AG04450 (cell line): Measurements from ENCODE around the gene KIF1C. TPM values are rescaled to one million over a fixed set of nuclear protein-coding genes. Genes with fewer than 3 reads are reported as not detected.

ENCODE experiments used
- CTCF ChIA-PET: fragments of 300-600, 350-600 bp; formaldehyde crosslinking; extraction: SDS; loops from one replicate; lab custom pipeline; 2022; ENCODE audit warnings: antibody characterized with exemption, inconsistent platforms; lab: Charles Lee
- POLR2A ChIA-PET: fragments of 350-600 bp; formaldehyde crosslinking; extraction: SDS; loops from one replicate; lab custom pipeline; 2021; ENCODE audit warnings: antibody characterized with exemption, inconsistent platforms; lab: Yijun Ruan, JAX
- DNase-seq: peaks from one replicate; pipeline ENCODE4 v3.0.0-alpha.2; 2011; ENCODE audit warnings: low read depth, low spot score
- H3K27ac ChIP-seq: one replicate; pipeline ENCODE4 v1.5.1; 2012; ENCODE audit warnings: low read depth, low read length, control low read depth
- H3K27me3 ChIP-seq: one replicate; pipeline ENCODE4 v1.6.0; 2012; ENCODE audit warnings: low read length; ENCODE audit not compliant: control insufficient read depth, insufficient read depth
- H3K4me3 ChIP-seq: 2 replicates; pipeline ENCODE4 v1.5.1; 2011; ENCODE audit warnings: mild to moderate bottlenecking, low read depth, low read length, control low read depth
- H3K9me3 ChIP-seq: 2 replicates; pipeline ENCODE4 v1.5.1; 2012; ENCODE audit warnings: low read length; ENCODE audit not compliant: control insufficient read depth, insufficient read depth
- CTCF ChIP-seq: IDR thresholded peaks from 2 replicates; pipeline ENCODE4 v1.5.1; 2011; ENCODE audit warnings: low read depth, low read length, control low read depth, inconsistent platforms
- polyA plus RNA-seq: library from polyadenylated mRNA; depleted of rRNA; stranded (reverse); fragments of >200 nt; gene quantifications from 2 replicates; pipeline ENCODE4 v1.2.3, GENCODE V29; 2011

KIF1C gene
- polyA plus RNA-seq, 1 experiment: 49.8 TPM

GRCh38 chr17:5031365-5032082, 33.8 kb downstream of the KIF1C start:
- no peaks in the 10 kb centered on the region for H3K9me3 ChIP-seq
- DNase-seq: peak; percentile 26
- H3K4me3 ChIP-seq: peak overlapping the region; percentile 48
- TF ChIP-seq CTCF: peak; percentile 78
- ChIA-PET POLR2A (interaction anchor here (0.6 to 0.7 kb wide), 3 partner anchors 31 to 377 kb away, joined by 3 to 6 read pairs (median 3); no protein-coding TSS in a partner anchor), CTCF (interaction anchor here (1.0 to 2.7 kb wide), 6 partner anchors 14 to 52 kb away, joined by 3 to 28 read pairs (median 3); no protein-coding TSS in a partner anchor)
- H3K27me3 ChIP-seq: peaks cover 7% of the 10 kb centered on the region
- H3K27ac ChIP-seq: no peak overlapping the region

DNA sequence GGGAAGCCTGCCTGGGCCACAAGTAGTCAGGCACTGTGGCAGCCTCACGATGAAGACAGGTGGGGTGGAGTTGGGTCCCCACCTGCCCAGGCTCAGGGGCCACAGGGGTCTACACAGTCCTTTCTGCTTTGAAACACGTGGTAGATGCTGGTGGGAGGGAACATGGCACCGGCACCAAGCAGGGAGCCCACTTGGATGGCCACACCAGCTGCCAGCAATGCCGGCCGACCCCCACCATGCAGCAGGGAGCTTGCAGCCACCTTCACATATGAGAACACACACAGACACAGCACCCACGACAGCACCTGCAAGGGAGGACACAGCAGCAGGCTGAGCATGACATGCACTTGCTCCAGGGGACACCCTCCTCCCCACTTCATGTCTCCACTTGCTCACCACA, 35.1 kb downstream of the KIF1C start:
- TF ChIP-seq CTCF: no peak
- ChIA-PET CTCF (interaction anchor here (2.7 kb wide), 1 partner anchor 30 kb away, joined by 28 read pairs; no protein-coding TSS in a partner anchor), POLR2A (no interaction called here)
- H3K27ac ChIP-seq: no peak overlapping the region
- no peaks in the 10 kb centered on the region for H3K9me3 ChIP-seq
- no peak for DNase-seq
- H3K4me3 ChIP-seq: no peak overlapping the region
- H3K27me3 ChIP-seq: peaks cover 7% of the 10 kb centered on the region

- ChIA-PET POLR2A (no interaction called here), CTCF (interaction anchor here (0.6 kb wide), 1 partner anchor 30 kb away, joined by 7 read pairs; no protein-coding TSS in a partner anchor)
- no peak for DNase-seq
Observed at GRCh38 chr17:5033352-5034015, 35.7 kb downstream of the KIF1C start.

DNA sequence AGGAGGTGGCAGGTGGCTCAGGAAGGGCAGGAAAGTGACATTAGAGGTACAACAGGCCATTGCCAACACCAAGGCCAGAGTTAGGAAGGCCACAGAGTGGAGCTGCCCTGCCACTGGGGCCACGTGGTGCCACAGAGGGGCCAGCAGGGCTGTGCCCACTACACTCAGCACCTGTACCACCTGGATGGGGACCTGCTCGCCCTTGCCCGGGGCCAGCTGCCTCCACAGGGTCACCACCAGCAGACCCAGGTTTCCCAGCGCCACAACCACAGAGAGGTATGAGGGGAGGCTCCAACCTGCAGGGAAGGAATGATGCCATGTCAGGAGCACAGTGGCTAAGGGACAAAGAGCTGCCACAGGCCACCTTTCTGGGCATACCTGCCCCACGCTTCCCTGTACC, 36.3 kb downstream of the KIF1C start:
- Histone ChIP-seq H3K27ac (no peak overlapping the region), H3K9me3 (no peaks in the 10 kb centered on the region), H3K4me3 (no peak overlapping the region), H3K27me3 (peaks cover 7% of the 10 kb centered on the region)
- POLR2A ChIA-PET: no interaction called here
- CTCF ChIA-PET: interaction anchor here (0.6 to 1.1 kb wide), 2 partner anchors 28 to 29 kb away, joined by 5 to 7 read pairs; no protein-coding TSS in a partner anchor
- no peak for DNase-seq
- no peak for TF ChIP-seq CTCF

More at GRCh38 chr17:5033352-5034015, 35.7 kb downstream of the KIF1C start:
- Histone ChIP-seq H3K9me3 (no peaks in the 10 kb centered on the region), H3K4me3 (no peak overlapping the region), H3K27ac (no peak overlapping the region), H3K27me3 (peaks cover 7% of the 10 kb centered on the region)
- TF ChIP-seq CTCF: no peak

- no peak for TF ChIP-seq CTCF
- Histone ChIP-seq H3K4me3 (no peak overlapping the region), H3K9me3 (no peaks in the 10 kb centered on the region), H3K27me3 (peaks cover 7% of the 10 kb centered on the region), H3K27ac (no peak overlapping the region)
- no peak for DNase-seq
- ChIA-PET CTCF (interaction anchor here (0.5 to 1.1 kb wide), 2 partner anchors 27 to 1971 kb away, joined by 3 to 5 read pairs; no protein-coding TSS in a partner anchor), POLR2A (interaction anchor here (0.6 kb wide), 1 partner anchor 67 kb away, joined by 3 read pairs; the partner anchor contains the start of gene SPAG7)
Observed at GRCh38 chr17:5034651-5035050, 36.9 kb downstream of the KIF1C start.
